ENCODE data around the gene MYBPC3. TPM values are rescaled to one million over a fixed set of nuclear protein-coding genes. Genes with fewer than 3 reads are reported as not detected.

The MYBPC3 gene
- polyA plus RNA-seq (2013, experiment 1 of 2) = not detected
- not detected for polyA plus RNA-seq (2013, experiment 2 of 2)

DNA sequence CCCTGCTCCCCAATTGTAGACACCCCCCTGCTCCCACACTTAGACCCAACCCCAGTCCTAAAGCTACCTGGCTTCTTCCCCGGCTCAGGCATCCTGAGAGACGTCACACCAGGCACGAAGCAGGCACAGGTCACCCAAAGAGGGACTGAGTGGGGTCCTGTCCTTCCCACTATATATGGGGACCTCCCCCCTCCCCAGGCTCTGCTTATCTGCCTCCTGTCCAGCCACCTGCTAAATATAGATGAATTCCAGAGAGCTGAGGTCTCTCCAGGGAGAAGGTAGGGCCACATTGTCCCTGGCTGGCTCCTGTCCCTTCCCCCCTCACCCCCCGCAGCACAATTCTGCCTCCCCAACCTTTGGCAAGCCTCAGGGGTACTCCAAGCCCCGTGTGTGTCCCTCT lies at the start of gene MYBPC3:
MYBPC3 (minus strand) TSS at position 147 of the 400 bp plus-strand sequence; CDS start at position 92, 55 bp downstream.
- Histone ChIP-seq H4K8ac (ENCODE audit: low read length) (no peak within 1 kb of the TSS), H3K18ac (ENCODE audit: low read depth in 1 of 2, low read length in 2 of 2) (no peak within 1 kb of the TSS), H3K9ac (ENCODE audit: low read length) (no peak within 1 kb of the TSS), H2AFZ (ENCODE audit: low read depth, low read length) (no peak within 1 kb of the TSS), H3K9me3 (ENCODE audit: control insufficient read depth, low read length) (no peaks in the 10 kb centered on the region), H3K23ac (ENCODE audit: low read length in 2 of 2) (no peak within 1 kb of the TSS), H3K79me1 (replicated peaks; ENCODE audit: low read length, poor library complexity, severe bottlenecking) (no peaks in the 10 kb centered on the region), H3K14ac (ENCODE audit: low read length in 2 of 2) (no peak within 1 kb of the TSS), H4K91ac (ENCODE audit: low read length) (no peak within 1 kb of the TSS), H3K27me3 (ENCODE audit: control insufficient read depth in 1 of 2, insufficient read depth in 1 of 2, low read length in 2 of 2) (peaks cover 0 to 4% of the 10 kb centered on the region in 2 experiments), H2BK120ac (ENCODE audit: low read depth, low read length) (no peak within 1 kb of the TSS), H3K36me3 (ENCODE audit: control insufficient read depth in 1 of 2, insufficient read depth in 2 of 2, low read depth in 1 of 2, low read length in 2 of 2) (no peaks in the 10 kb centered on the region), H2BK12ac (ENCODE audit: low read length in 2 of 2) (no peak within 1 kb of the TSS), H3K4ac (ENCODE audit: low read depth in 1 of 2, low read length in 2 of 2) (no peak within 1 kb of the TSS), H3K4me2 (ENCODE audit: low read length, poor library complexity, severe bottlenecking) (no peak within 1 kb of the TSS), H2BK5ac (ENCODE audit: low read depth, low read length, poor library complexity, severe bottlenecking) (no peak within 1 kb of the TSS), H2BK15ac (ENCODE audit: low read depth, poor library complexity, severe bottlenecking) (no peak within 1 kb of the TSS), H3K27ac (ENCODE audit: low read length, poor library complexity, severe bottlenecking) (no peak within 1 kb of the TSS), H3K4me3 (ENCODE audit: insufficient read depth in 1 of 2, low read depth in 1 of 2, low read length in 2 of 2) (no peak within 1 kb of the TSS), H3K4me1 (ENCODE audit: control insufficient read depth, insufficient read depth, low read depth, low read length) (peaks cover 10% of the 10 kb centered on the region), H2AK5ac (ENCODE audit: low read length, severe bottlenecking) (no peak within 1 kb of the TSS)
- DNase-seq = no peak
- WGBS = 94% methylated on average over 5 of the region's 5 CpGs

- peak; percentile 32 for DNase-seq
Measured at GRCh38 chr11:47400768-47401279, 48.3 kb upstream of the MYBPC3 start.

DNA sequence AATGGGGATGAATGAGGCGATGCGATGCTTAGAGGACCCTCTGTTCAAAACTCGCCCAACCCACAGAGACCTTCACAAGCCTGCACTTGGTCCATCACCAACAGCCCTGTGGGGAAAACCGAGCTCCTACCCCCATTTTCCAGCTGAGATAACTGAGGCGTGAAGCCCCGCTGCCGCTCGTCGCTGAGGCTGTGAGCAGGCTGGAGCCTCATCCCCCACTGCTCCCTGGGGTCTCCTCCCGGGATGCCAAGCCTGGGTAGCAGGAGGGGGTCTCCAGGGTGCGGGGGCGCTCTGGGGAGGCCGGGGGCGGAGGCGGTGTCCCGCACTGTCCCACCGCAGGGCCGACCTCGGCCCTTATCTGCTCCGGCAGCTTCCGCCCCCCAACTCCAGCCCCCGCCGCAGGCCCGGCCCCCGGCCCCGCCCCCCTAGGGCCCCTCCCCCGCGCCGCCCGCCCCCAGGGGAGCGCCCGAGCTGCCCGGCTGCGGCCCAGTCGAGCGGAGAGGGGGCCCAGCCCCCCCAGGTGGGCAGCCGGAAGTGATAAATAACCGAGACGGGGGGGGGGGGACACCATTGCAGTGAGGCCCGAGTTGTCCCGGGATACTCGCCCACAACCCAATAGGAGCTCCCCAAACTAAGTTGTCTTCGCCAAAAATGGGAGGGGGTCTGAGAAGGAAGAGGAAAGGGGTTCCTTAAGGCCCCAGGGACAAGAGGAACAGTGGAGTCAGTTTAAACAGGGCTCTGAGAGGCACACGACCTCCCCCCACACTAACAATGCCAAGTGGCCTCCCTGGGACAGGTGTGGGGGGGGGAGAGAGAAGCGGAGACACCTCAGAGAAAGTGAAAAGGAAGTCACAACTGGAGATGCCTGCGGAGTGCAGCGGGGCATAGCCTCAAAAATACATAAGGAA lies 47.6 kb upstream of the MYBPC3 start:
- WGBS = 15% methylated on average over 15 of the region's 47 CpGs
- Histone ChIP-seq H3K79me1 (replicated peaks; ENCODE audit: low read length, poor library complexity, severe bottlenecking) (no peaks in the 10 kb centered on the region), H3K4me3 (ENCODE audit: insufficient read depth in 1 of 2, low read depth in 1 of 2, low read length in 2 of 2) (peak overlapping the region; percentile 56 to 74), H3K27me3 (ENCODE audit: control insufficient read depth in 1 of 2, insufficient read depth in 1 of 2, low read length in 2 of 2) (no peaks in the 10 kb centered on the region), H3K9me3 (ENCODE audit: control insufficient read depth, low read length) (no peaks in the 10 kb centered on the region), H3K36me3 (ENCODE audit: control insufficient read depth in 1 of 2, insufficient read depth in 2 of 2, low read depth in 1 of 2, low read length in 2 of 2) (no peaks in the 10 kb centered on the region), H3K4me1 (ENCODE audit: control insufficient read depth, insufficient read depth, low read depth, low read length) (peaks cover 26% of the 10 kb centered on the region), H3K27ac (ENCODE audit: low read length, poor library complexity, severe bottlenecking) (peak overlapping the region; percentile 93), H2AK5ac (ENCODE audit: low read length, severe bottlenecking) (peak overlapping the region; percentile 6), H3K14ac (ENCODE audit: low read length in 2 of 2) (peak overlapping the region in 1 of 2 experiments; percentile 96), H2BK12ac (ENCODE audit: low read length in 2 of 2) (peak overlapping the region; percentile 11 to 60), H2BK5ac (ENCODE audit: low read depth, low read length, poor library complexity, severe bottlenecking) (peak overlapping the region; percentile 15), H3K4ac (ENCODE audit: low read depth in 1 of 2, low read length in 2 of 2) (peak overlapping the region in 1 of 2 experiments; percentile 85), H2BK120ac (ENCODE audit: low read depth, low read length) (peak overlapping the region; percentile 76), H3K9ac (ENCODE audit: low read length) (peak overlapping the region; percentile 78), H4K8ac (ENCODE audit: low read length) (peak overlapping the region; percentile 89), H4K91ac (ENCODE audit: low read length) (peak overlapping the region; percentile 72), H2AFZ (ENCODE audit: low read depth, low read length) (peak overlapping the region; percentile 67), H3K23ac (ENCODE audit: low read length in 2 of 2) (no peak overlapping the region), H2BK15ac (ENCODE audit: low read depth, poor library complexity, severe bottlenecking) (peak overlapping the region; percentile 80), H3K18ac (ENCODE audit: low read depth in 1 of 2, low read length in 2 of 2) (peak overlapping the region; percentile 77 to 93), H3K4me2 (ENCODE audit: low read length, poor library complexity, severe bottlenecking) (peak overlapping the region; percentile 91)
- no peak for DNase-seq

More at GRCh38 chr11:47400768-47401279, 48.3 kb upstream of the MYBPC3 start:
- H4K91ac ChIP-seq (ENCODE audit: low read length) = no peak overlapping the region
- H3K14ac ChIP-seq (ENCODE audit: low read length in 2 of 2) = no peak overlapping the region
- no peaks in the 10 kb centered on the region for H3K79me1 ChIP-seq (replicated peaks; ENCODE audit: low read length, poor library complexity, severe bottlenecking)
- no peak overlapping the region for H4K8ac ChIP-seq (ENCODE audit: low read length)
- peak overlapping the region; percentile 93 for H3K27ac ChIP-seq (ENCODE audit: low read length, poor library complexity, severe bottlenecking)
- H2BK120ac ChIP-seq (ENCODE audit: low read depth, low read length) = no peak overlapping the region
- no peak overlapping the region for H2BK5ac ChIP-seq (ENCODE audit: low read depth, low read length, poor library complexity, severe bottlenecking)
- peak overlapping the region; percentile 74 for H3K9ac ChIP-seq (ENCODE audit: low read length)
- no peak overlapping the region for H2AFZ ChIP-seq (ENCODE audit: low read depth, low read length)
- H3K4ac ChIP-seq (ENCODE audit: low read depth in 1 of 2, low read length in 2 of 2) = no peak overlapping the region
- H3K18ac ChIP-seq (ENCODE audit: low read depth in 1 of 2, low read length in 2 of 2) = no peak overlapping the region
- H3K36me3 ChIP-seq (ENCODE audit: control insufficient read depth in 1 of 2, insufficient read depth in 2 of 2, low read depth in 1 of 2, low read length in 2 of 2) = no peaks in the 10 kb centered on the region
- H3K9me3 ChIP-seq (ENCODE audit: control insufficient read depth, low read length) = no peaks in the 10 kb centered on the region
- H2BK12ac ChIP-seq (ENCODE audit: low read length in 2 of 2) = no peak overlapping the region
- no peaks in the 10 kb centered on the region for H3K27me3 ChIP-seq (ENCODE audit: control insufficient read depth in 1 of 2, insufficient read depth in 1 of 2, low read length in 2 of 2)
- H2BK15ac ChIP-seq (ENCODE audit: low read depth, poor library complexity, severe bottlenecking) = no peak overlapping the region
- H3K23ac ChIP-seq (ENCODE audit: low read length in 2 of 2) = no peak overlapping the region
- 16% methylated on average over 6 of the region's 8 CpGs for WGBS
- peak overlapping the region; percentile 62 for H3K4me2 ChIP-seq (ENCODE audit: low read length, poor library complexity, severe bottlenecking)
- no peak overlapping the region for H2AK5ac ChIP-seq (ENCODE audit: low read length, severe bottlenecking)
- peaks cover 21% of the 10 kb centered on the region for H3K4me1 ChIP-seq (ENCODE audit: control insufficient read depth, insufficient read depth, low read depth, low read length)
- peak overlapping the region in 1 of 2 experiments; percentile 64 for H3K4me3 ChIP-seq (ENCODE audit: insufficient read depth in 1 of 2, low read depth in 1 of 2, low read length in 2 of 2)

DNA sequence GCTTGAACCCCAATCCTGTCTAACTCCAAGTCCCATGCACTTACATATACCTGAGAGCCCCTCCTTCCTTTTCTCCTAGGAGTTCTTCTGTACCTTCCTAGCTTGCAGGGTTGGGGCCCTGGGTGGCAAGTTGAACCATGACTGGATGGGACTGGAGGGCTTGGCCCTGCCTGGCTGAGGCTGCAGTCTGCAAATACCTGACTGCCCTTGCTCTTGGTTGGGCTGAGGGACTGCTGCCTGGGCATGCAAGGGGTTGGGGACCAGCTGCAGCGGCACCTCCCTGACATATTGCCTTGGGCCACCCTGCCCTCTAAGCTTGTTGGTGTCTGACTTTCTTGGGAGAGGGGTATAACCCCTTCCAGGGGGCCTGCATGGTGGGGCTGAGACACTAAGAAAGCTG lies 46.0 kb upstream of the MYBPC3 start:
- Histone ChIP-seq H2BK15ac (ENCODE audit: low read depth, poor library complexity, severe bottlenecking) (no peak overlapping the region), H3K4me1 (ENCODE audit: control insufficient read depth, insufficient read depth, low read depth, low read length) (peaks cover 38% of the 10 kb centered on the region), H3K4me3 (ENCODE audit: insufficient read depth in 1 of 2, low read depth in 1 of 2, low read length in 2 of 2) (no peak overlapping the region), H4K8ac (ENCODE audit: low read length) (no peak overlapping the region), H3K9ac (ENCODE audit: low read length) (no peak overlapping the region), H2BK120ac (ENCODE audit: low read depth, low read length) (no peak overlapping the region), H3K36me3 (ENCODE audit: control insufficient read depth in 1 of 2, insufficient read depth in 2 of 2, low read depth in 1 of 2, low read length in 2 of 2) (no peaks in the 10 kb centered on the region), H3K14ac (ENCODE audit: low read length in 2 of 2) (no peak overlapping the region), H2BK5ac (ENCODE audit: low read depth, low read length, poor library complexity, severe bottlenecking) (no peak overlapping the region), H3K23ac (ENCODE audit: low read length in 2 of 2) (no peak overlapping the region), H4K91ac (ENCODE audit: low read length) (peak overlapping the region; percentile 11), H2AFZ (ENCODE audit: low read depth, low read length) (no peak overlapping the region), H2AK5ac (ENCODE audit: low read length, severe bottlenecking) (no peak overlapping the region), H3K27me3 (ENCODE audit: control insufficient read depth in 1 of 2, insufficient read depth in 1 of 2, low read length in 2 of 2) (no peaks in the 10 kb centered on the region), H3K4me2 (ENCODE audit: low read length, poor library complexity, severe bottlenecking) (no peak overlapping the region), H3K27ac (ENCODE audit: low read length, poor library complexity, severe bottlenecking) (no peak overlapping the region), H3K9me3 (ENCODE audit: control insufficient read depth, low read length) (no peaks in the 10 kb centered on the region), H2BK12ac (ENCODE audit: low read length in 2 of 2) (no peak overlapping the region), H3K79me1 (replicated peaks; ENCODE audit: low read length, poor library complexity, severe bottlenecking) (no peaks in the 10 kb centered on the region), H3K18ac (ENCODE audit: low read depth in 1 of 2, low read length in 2 of 2) (no peak overlapping the region), H3K4ac (ENCODE audit: low read depth in 1 of 2, low read length in 2 of 2) (no peak overlapping the region)
- 94% methylated on average over 1 of the region's 1 CpG for WGBS
- DNase-seq = no peak
